Upper lobe of right lung (tissue), 1 donor: ENCODE measurements around the gene CERS6. TPM values are rescaled to one million over a fixed set of nuclear protein-coding genes. Genes with fewer than 3 reads are reported as not detected.

ENCODE experiments used
- ATAC-seq: fragments of 200-7000 bp; cut with Tn5 transposase; one replicate; pipeline ENCODE4 v1.9.1; 2020; ENCODE audit warnings: mild to moderate bottlenecking, moderate library complexity
- DNase-seq: peaks from one replicate; pipeline ENCODE4 v3.0.0-alpha.2; 2020
- H3K27ac ChIP-seq: fragments of 200-600 bp; one replicate; pipeline ENCODE4 v1.8.0; 2022
- H3K27me3 ChIP-seq: fragments of 200-600 bp; one replicate; pipeline ENCODE4 v1.8.0; 2022; ENCODE audit warnings: mild to moderate bottlenecking
- H3K36me3 ChIP-seq: fragments of 200-600 bp; one replicate; pipeline ENCODE4 v1.8.0; 2022
- H3K4me1 ChIP-seq: fragments of 200-600 bp; one replicate; pipeline ENCODE4 v1.8.0; 2022
- H3K4me3 ChIP-seq: fragments of 200-600 bp; one replicate; pipeline ENCODE4 v1.8.0; 2022; ENCODE audit warnings: mild to moderate bottlenecking
- H3K9me3 ChIP-seq: fragments of 200-600 bp; one replicate; pipeline ENCODE4 v1.8.0; 2022
- intact Hi-C: fragments of 100-400 bp; cut with DNase I; formaldehyde crosslinking; loops from one replicate; pipeline ENCODE4 v1.11.0; 2022
- total RNA-seq: library from RNA; stranded (reverse); fragmentation: NEBNext Ultra II Directional; extraction: Animal tissue kit (Norgen Biotek cat#: 25700); gene quantifications from one replicate; pipeline ENCODE4 v1.2.1, GENCODE V29; 2021
- TF ChIP-seq, protein P1 (sequence below): fragments of 200-600 bp; IDR thresholded peaks from one replicate; pipeline ENCODE4 v1.8.0; 2022; ENCODE audit warnings: antibody characterized with exemption
- donor health status: DM: no; HTN: yes; CAD: no; lungs with severe emphysema.

The CERS6 gene
- total RNA-seq, 1 donor from 2014 or later, result 17.8 TPM

DNA sequence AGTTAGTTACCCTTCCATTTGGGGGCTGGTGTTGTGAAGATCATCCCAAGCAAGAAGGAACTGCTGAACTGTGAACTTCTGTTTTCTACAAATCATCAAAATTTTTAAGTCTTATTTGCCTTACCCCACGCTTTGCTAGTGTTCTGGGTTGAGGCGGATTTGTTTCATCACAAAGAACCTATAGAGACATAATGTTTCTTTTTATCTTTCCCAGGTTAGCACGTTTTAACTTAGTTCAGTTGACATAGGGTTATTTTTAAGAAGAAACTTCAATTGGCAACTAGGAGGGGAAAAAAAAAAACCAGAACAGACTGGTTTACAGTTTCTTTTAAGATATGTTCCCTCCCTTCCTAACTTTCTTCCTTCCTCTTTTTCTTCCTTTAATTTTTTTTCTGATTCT is 31.1 kb upstream of the CERS6 start:
- intact Hi-C loops, result no loop called here
- Histone ChIP-seq H3K4me3 (no peak overlapping the region), H3K27ac (no peak overlapping the region), H3K27me3 (no peaks in the 10 kb centered on the region), H3K9me3 (no peaks in the 10 kb centered on the region), H3K4me1 (no peaks in the 10 kb centered on the region), H3K36me3 (no peaks in the 10 kb centered on the region)
- TF ChIP-seq, protein P1, sequence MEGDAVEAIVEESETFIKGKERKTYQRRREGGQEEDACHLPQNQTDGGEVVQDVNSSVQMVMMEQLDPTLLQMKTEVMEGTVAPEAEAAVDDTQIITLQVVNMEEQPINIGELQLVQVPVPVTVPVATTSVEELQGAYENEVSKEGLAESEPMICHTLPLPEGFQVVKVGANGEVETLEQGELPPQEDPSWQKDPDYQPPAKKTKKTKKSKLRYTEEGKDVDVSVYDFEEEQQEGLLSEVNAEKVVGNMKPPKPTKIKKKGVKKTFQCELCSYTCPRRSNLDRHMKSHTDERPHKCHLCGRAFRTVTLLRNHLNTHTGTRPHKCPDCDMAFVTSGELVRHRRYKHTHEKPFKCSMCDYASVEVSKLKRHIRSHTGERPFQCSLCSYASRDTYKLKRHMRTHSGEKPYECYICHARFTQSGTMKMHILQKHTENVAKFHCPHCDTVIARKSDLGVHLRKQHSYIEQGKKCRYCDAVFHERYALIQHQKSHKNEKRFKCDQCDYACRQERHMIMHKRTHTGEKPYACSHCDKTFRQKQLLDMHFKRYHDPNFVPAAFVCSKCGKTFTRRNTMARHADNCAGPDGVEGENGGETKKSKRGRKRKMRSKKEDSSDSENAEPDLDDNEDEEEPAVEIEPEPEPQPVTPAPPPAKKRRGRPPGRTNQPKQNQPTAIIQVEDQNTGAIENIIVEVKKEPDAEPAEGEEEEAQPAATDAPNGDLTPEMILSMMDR, result no peak
- DNase-seq (no peak), ATAC-seq (no peak)

DNA sequence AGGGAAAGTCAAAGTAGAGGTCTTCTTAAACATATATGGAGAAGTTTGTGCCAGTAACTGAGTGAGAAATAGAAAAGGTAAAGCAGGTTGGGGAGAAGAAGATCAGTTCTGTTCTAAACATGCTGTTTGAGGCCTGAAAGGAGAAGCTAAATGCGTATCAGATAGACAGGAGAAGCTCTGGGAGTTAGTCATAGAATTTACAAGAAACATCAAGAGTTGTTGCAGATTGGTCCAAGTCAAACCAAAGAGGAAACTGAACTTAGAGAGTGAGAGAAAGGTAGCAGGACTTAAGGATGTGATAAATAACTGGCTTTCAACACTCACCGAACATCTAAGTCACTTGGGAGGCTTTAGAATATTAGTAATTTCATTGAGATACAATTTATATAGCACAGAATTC is 29.2 kb upstream of the CERS6 start:
- Histone ChIP-seq H3K9me3 (no peaks in the 10 kb centered on the region), H3K4me3 (no peak overlapping the region), H3K36me3 (no peaks in the 10 kb centered on the region), H3K4me1 (no peaks in the 10 kb centered on the region), H3K27me3 (no peaks in the 10 kb centered on the region), H3K27ac (no peak overlapping the region)
- intact Hi-C loops, result no loop called here
- TF ChIP-seq, protein P1, result no peak
- ATAC-seq (no peak), DNase-seq (no peak)

DNA sequence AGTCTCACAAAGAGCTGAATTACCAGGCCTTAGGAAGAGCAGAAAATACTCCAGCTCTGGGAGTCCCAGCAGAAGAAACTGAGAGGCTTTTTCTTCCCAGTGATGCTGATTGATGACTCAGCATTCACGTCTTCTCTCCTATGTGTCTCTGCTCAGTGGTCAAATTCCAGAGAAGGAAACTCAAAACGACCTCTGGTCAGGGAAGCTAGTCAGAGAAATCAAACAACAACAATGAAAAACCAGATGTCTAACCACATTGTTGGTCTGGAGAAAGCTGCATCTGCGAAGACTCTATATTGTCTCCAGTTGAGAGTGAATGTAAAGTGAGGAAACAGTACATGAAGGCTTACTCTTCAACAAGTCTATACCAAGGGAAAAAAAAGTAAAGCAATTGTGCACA is 28.6 kb upstream of the CERS6 start:
- Histone ChIP-seq H3K27ac (no peak overlapping the region), H3K9me3 (no peaks in the 10 kb centered on the region), H3K36me3 (no peaks in the 10 kb centered on the region), H3K4me3 (no peak overlapping the region), H3K27me3 (no peaks in the 10 kb centered on the region), H3K4me1 (no peaks in the 10 kb centered on the region)
- no peak for DNase-seq
- intact Hi-C loops, result no loop called here
- TF ChIP-seq, protein P1, result no peak
- no peak for ATAC-seq

DNA sequence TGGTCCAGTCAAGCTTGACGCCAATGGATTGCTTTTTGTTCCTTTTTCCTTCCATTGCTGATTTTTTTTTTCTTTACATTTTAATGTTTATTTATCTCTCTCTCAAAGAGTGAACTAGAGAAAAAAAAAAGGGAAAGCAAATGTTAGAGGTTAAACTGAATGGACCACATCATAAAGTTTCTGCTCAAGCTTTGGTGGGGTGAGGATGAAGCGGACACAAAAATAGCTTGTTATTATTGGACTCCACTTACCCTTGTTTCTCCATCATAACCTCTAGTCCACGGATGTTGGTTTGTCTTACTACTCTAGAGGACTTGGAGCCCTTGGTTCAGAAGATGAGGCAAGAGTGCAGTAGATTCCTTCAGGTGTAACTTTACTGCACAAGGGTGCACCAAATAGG is 27.6 kb upstream of the CERS6 start:
- intact Hi-C loops, result no loop called here
- H3K27ac ChIP-seq, result no peak overlapping the region
- TF ChIP-seq, protein P1, result no peak
- H3K4me1 ChIP-seq, result no peaks in the 10 kb centered on the region
- no peaks in the 10 kb centered on the region for H3K9me3 ChIP-seq
- no peak overlapping the region for H3K4me3 ChIP-seq
- ATAC-seq (no peak), DNase-seq (no peak)
- no peaks in the 10 kb centered on the region for H3K27me3 ChIP-seq
- H3K36me3 ChIP-seq, result no peaks in the 10 kb centered on the region

DNA sequence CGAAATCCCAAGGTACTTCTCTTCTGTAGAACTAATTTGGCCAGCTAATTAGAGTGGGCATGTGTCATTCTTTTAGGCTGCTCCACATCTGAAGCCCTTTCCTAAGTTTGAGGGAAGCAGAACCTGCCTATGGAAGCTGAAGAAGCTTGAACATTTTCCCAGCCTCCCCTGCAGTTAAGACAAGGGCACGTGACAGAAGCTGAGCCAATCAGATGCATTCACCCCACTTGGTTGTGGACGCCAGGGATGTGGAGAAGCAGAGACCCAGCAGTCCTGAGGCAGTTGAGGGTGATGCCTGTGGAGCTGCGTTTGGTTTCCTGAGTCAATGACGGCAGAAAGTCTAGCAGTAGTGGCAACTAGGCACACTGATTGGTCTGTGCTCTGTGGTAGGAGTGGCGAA is 26.1 kb upstream of the CERS6 start:
- intact Hi-C loops, result no loop called here
- H3K36me3 ChIP-seq, result no peaks in the 10 kb centered on the region
- H3K27me3 ChIP-seq, result no peaks in the 10 kb centered on the region
- no peaks in the 10 kb centered on the region for H3K4me1 ChIP-seq
- no peak for DNase-seq
- H3K4me3 ChIP-seq, result no peak overlapping the region
- no peak for ATAC-seq
- no peak overlapping the region for H3K27ac ChIP-seq
- H3K9me3 ChIP-seq, result no peaks in the 10 kb centered on the region
- TF ChIP-seq, protein P1, result no peak

DNA sequence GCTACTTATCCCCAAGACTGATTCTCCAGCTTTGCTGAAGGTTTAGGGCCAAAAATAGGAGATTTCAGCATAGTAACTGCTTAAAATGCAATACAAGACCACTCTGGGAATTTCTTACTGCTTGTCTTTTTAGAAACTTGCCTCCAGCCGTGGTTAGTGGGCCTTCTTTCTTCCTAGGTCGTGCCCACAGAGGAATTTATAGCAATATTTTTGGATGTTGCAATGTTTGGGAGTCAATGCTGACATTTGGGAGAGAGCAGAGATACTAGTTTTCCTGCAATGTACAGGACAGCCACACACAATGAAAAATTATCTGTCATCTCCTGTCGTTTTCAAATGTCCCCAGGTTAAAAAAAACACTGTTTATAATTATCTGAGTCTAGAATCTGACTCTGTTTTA is 25.6 kb upstream of the CERS6 start:
- TF ChIP-seq, protein P1, result no peak
- Histone ChIP-seq H3K9me3 (no peaks in the 10 kb centered on the region), H3K4me1 (no peaks in the 10 kb centered on the region), H3K27ac (no peak overlapping the region), H3K36me3 (no peaks in the 10 kb centered on the region), H3K4me3 (no peak overlapping the region), H3K27me3 (no peaks in the 10 kb centered on the region)
- no peak for ATAC-seq
- no peak for DNase-seq
- intact Hi-C loops, result no loop called here
